Testis (tissue), 2 donors: ENCODE results near the gene NCAM2.

Experiments used
- CTCF ChIP-seq, 3 experiments: fragments of 450-650 bp in 2 of 3; fragments of 200-600 bp in 1 of 3; sonication (generic) in 1 of 3; IDR thresholded peaks; one replicate each; pipeline ENCODE4 v1.5.1; 2016 to 2019; ENCODE audit warnings: antibody characterized with exemption in 3 of 3, mild to moderate bottlenecking in 2 of 3, moderate library complexity in 1 of 3
- POLR2A ChIP-seq: fragments of 450-650 bp; IDR thresholded peaks from one replicate; pipeline ENCODE4 v1.6.1; 2017; ENCODE audit warnings: antibody characterized with exemption, mild to moderate bottlenecking, moderate library complexity

- TF ChIP-seq CTCF (IDR thresholded peaks at IDR 0.05) (no peak), POLR2A (no peak)
Observed at GRCh38 chr21:20965816-20966215, 32.4 kb upstream of the NCAM2 start.
